SK-N-SH (cell line): ENCODE data around the gene TEAD4.

Experiments
- CTCF ChIP-seq: fragments of 200-600 bp; sonication (generic); IDR thresholded peaks from 2 replicates; pipeline ENCODE4 v1.6.1; 2017; ENCODE audit warnings: antibody characterized with exemption, mild to moderate bottlenecking, moderate library complexity
- RAD21 ChIP-seq: IDR thresholded peaks from 2 replicates; pipeline ENCODE4 v1.6.1; 2012; ENCODE audit warnings: mild to moderate bottlenecking, low read length
- TAF1 ChIP-seq: IDR thresholded peaks from 2 replicates; pipeline ENCODE4 v1.6.1; 2012; ENCODE audit warnings: low read depth, mild to moderate bottlenecking, low read length, moderate library complexity, borderline replicate concordance

- TF ChIP-seq CTCF (no peak), RAD21 (no peak), TAF1 (no peak)
Measured at GRCh38 chr12:3040026-3040656, 80.9 kb downstream of the TEAD4 start.
